ENCODE measurements around the gene SNX20. TPM values are rescaled to one million over a fixed set of nuclear protein-coding genes. Genes with fewer than 3 reads are reported as not detected.

Gene SNX20
- total RNA-seq, 1 experiment from 2014 or later, result not detected

DNA sequence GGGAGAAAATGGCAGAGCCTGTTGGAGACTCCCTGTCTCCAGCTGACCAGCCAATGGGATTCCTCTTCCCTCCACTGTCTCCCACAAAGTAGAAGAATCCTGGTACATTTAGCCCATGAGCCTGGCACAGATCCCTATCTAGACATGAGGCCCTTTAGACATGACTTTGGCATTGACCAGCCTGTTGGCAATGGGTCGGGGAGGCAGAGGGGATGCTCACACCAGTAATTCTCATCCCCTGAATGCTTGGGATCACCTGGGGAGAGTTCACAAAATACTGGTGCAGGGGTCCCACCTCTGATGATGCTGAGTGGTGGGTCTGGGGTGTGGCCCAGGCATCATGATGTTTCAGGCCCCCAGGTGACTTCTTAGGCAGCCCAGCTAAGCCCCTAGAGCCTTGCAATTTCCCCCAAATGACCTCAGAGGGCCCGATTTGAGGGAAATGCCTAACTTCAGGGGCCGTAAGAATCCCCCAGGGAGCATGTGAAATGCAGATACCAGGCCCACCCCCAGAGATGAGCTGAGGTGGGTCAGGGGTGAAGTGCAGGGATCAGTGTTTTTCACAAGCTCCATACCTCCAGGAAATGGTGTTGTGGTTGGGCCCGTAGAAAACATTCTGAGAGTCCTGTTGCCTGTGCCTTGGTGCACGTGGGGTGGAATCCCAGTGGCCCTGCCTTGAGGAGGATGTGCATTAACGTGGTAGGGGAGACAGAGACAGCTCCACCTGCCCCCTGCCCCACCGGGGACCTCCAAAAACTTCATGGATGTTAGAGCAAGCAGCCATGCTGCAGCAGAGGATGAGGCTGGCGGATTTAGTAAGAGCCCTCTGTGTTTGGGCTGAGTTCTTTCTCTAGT, 42.1 kb downstream of the SNX20 start:
- no peaks in the 10 kb centered on the region for H3K9me3 ChIP-seq (ENCODE audit: low read depth, low read length, poor library complexity, severe bottlenecking)
- CTCF ChIA-PET, result no interaction called here
- DNase-seq (ENCODE audit: low spot score), result no peak
- H3K4me3 ChIP-seq (ENCODE audit: low read depth, low read length, poor library complexity, severe bottlenecking), result no peak overlapping the region
- H3K27ac ChIP-seq (ENCODE audit: low read depth, low read length, poor library complexity, severe bottlenecking), result no peak overlapping the region
- H3K27me3 ChIP-seq (replicated peaks; ENCODE audit: insufficient read depth, low read depth, low read length, poor library complexity), result no peaks in the 10 kb centered on the region
- POLR2A ChIA-PET (ENCODE audit: low non-redundant PET), result no interaction called here
- BruUV-seq (replicated peaks), result no TSS peak
- intact Hi-C loops (cut with micrococcal nuclease; ENCODE audit: unreplicated experiment), result no loop called here
- TF ChIP-seq, protein P1, sequence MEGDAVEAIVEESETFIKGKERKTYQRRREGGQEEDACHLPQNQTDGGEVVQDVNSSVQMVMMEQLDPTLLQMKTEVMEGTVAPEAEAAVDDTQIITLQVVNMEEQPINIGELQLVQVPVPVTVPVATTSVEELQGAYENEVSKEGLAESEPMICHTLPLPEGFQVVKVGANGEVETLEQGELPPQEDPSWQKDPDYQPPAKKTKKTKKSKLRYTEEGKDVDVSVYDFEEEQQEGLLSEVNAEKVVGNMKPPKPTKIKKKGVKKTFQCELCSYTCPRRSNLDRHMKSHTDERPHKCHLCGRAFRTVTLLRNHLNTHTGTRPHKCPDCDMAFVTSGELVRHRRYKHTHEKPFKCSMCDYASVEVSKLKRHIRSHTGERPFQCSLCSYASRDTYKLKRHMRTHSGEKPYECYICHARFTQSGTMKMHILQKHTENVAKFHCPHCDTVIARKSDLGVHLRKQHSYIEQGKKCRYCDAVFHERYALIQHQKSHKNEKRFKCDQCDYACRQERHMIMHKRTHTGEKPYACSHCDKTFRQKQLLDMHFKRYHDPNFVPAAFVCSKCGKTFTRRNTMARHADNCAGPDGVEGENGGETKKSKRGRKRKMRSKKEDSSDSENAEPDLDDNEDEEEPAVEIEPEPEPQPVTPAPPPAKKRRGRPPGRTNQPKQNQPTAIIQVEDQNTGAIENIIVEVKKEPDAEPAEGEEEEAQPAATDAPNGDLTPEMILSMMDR (conservative IDR thresholded peaks at IDR 0.05; ENCODE audit: low read depth, low read length), result no peak
- TF ChIP-seq EZH2 (IDR thresholded peaks at IDR 0.05; ENCODE audit: borderline replicate concordance, low read depth, low read length, poor library complexity, severe bottlenecking), result no peak
- H3K36me3 ChIP-seq (ENCODE audit: insufficient read depth, low read length, poor library complexity, severe bottlenecking), result no peaks in the 10 kb centered on the region
- no peaks in the 10 kb centered on the region for H3K4me1 ChIP-seq (ENCODE audit: insufficient read depth, low read length, poor library complexity, severe bottlenecking)

DNA sequence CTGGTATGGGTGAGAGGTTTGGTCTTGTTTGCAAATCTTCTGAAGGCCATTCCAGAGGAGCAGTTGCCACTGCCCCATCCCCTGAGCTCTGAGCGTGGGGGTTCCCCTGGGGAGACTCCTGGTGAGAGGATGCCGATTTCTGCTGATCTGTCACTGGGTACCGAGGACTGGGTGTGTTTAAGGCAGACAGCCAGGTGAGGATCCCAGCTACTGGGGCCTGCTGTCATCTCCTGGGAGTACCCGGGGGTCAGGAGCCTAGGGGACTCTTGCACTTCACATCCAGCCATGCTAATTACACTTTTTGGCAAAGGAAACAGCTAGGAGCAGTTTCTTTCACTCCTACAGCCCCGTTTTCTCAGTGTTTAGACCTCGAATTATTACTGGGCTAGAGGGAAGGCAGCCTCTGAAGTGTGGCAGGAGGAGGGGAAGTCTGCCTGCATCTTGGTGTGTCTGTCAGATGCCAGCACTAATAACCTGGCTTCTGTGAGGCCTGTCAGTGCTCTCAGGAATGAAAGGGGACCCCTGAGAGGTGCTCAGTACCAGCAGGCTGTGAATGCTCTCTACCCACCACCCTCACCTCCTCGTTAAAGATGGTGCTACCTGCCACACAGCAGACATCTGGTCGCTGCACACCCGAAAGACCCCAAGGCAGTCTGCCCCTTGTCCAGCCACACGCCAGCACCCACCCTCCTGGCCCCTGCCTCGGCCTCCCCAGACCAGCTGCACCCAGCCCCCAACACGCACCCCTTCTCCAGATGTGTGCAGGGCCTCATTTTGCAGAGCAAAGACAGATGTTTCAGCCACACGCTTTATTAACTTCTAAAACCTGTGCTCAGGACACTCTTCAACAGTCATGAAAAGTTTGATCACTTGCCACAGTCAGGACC, 43.2 kb downstream of the SNX20 start:
- CTCF ChIA-PET, result no interaction called here
- POLR2A ChIA-PET (ENCODE audit: low non-redundant PET), result no interaction called here
- no peaks in the 10 kb centered on the region for H3K36me3 ChIP-seq (ENCODE audit: insufficient read depth, low read length, poor library complexity, severe bottlenecking)
- intact Hi-C loops (cut with micrococcal nuclease; ENCODE audit: unreplicated experiment), result no loop called here
- H3K4me1 ChIP-seq (ENCODE audit: insufficient read depth, low read length, poor library complexity, severe bottlenecking), result no peaks in the 10 kb centered on the region
- TF ChIP-seq, protein P1 (conservative IDR thresholded peaks at IDR 0.05; ENCODE audit: low read depth, low read length), result no peak
- no peak for TF ChIP-seq EZH2 (IDR thresholded peaks at IDR 0.05; ENCODE audit: borderline replicate concordance, low read depth, low read length, poor library complexity, severe bottlenecking)
- no peaks in the 10 kb centered on the region for H3K27me3 ChIP-seq (replicated peaks; ENCODE audit: insufficient read depth, low read depth, low read length, poor library complexity)
- BruUV-seq (replicated peaks), result no TSS peak
- no peak overlapping the region for H3K4me3 ChIP-seq (ENCODE audit: low read depth, low read length, poor library complexity, severe bottlenecking)
- DNase-seq (ENCODE audit: low spot score), result no peak
- H3K27ac ChIP-seq (ENCODE audit: low read depth, low read length, poor library complexity, severe bottlenecking), result no peak overlapping the region
- H3K9me3 ChIP-seq (ENCODE audit: low read depth, low read length, poor library complexity, severe bottlenecking), result no peaks in the 10 kb centered on the region

DNA sequence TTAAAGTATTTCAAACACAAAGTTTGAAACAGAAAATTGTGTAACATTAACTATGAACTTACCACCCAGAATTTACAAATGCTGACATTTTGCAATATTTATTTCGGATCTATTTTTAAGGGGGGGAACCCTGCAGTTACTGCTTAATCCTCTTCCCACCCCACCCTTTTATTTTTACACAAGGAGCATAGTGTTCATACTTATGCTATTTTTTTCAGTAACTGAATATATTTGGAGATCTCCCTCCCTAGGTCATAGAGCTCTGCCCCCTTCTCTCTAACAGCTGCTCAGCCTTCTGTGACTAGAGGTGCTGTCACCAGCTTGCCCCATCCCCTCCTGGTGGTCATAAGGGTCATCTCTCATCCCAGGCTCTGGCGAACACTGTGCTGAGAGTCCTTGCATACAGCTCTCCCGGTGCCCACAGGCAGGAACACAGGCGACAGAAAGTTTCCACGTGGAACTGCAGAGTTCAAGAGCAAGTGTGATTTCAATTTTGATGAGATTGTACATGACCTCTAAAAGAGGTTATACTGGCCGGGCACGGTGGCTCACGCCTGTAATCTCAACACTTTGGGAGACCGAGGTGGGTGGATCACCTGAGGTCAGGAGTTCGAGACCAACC, 44.2 kb downstream of the SNX20 start:
- Histone ChIP-seq H3K36me3 (ENCODE audit: insufficient read depth, low read length, poor library complexity, severe bottlenecking) (no peaks in the 10 kb centered on the region), H3K4me1 (ENCODE audit: insufficient read depth, low read length, poor library complexity, severe bottlenecking) (no peaks in the 10 kb centered on the region), H3K4me3 (ENCODE audit: low read depth, low read length, poor library complexity, severe bottlenecking) (no peak overlapping the region), H3K27me3 (replicated peaks; ENCODE audit: insufficient read depth, low read depth, low read length, poor library complexity) (no peaks in the 10 kb centered on the region), H3K9me3 (ENCODE audit: low read depth, low read length, poor library complexity, severe bottlenecking) (no peaks in the 10 kb centered on the region), H3K27ac (ENCODE audit: low read depth, low read length, poor library complexity, severe bottlenecking) (no peak overlapping the region)
- POLR2A ChIA-PET (ENCODE audit: low non-redundant PET), result no interaction called here
- DNase-seq (ENCODE audit: low spot score), result no peak
- CTCF ChIA-PET, result no interaction called here
- TF ChIP-seq EZH2 (IDR thresholded peaks at IDR 0.05; ENCODE audit: borderline replicate concordance, low read depth, low read length, poor library complexity, severe bottlenecking), result no peak
- TF ChIP-seq, protein P1 (conservative IDR thresholded peaks at IDR 0.05; ENCODE audit: low read depth, low read length), result no peak
- intact Hi-C loops (cut with micrococcal nuclease; ENCODE audit: unreplicated experiment), result no loop called here
- BruUV-seq (replicated peaks), result no TSS peak
